Measurements from ENCODE around the gene COL4A2.

The COL4A2 gene

GRCh38 chr13:110387451-110388107, 80.5 kb downstream of the COL4A2 start:
- no peak for TF ChIP-seq CTCF (conservative IDR thresholded peaks at IDR 0.05; ENCODE audit: control insufficient read depth, insufficient read depth, low read depth, low read length)
- peak; percentile 74 for DNase-seq (ENCODE audit: low read depth)
- no peak overlapping the region for H3K4me3 ChIP-seq (ENCODE audit: control insufficient read depth, low read depth, low read length)

DNA sequence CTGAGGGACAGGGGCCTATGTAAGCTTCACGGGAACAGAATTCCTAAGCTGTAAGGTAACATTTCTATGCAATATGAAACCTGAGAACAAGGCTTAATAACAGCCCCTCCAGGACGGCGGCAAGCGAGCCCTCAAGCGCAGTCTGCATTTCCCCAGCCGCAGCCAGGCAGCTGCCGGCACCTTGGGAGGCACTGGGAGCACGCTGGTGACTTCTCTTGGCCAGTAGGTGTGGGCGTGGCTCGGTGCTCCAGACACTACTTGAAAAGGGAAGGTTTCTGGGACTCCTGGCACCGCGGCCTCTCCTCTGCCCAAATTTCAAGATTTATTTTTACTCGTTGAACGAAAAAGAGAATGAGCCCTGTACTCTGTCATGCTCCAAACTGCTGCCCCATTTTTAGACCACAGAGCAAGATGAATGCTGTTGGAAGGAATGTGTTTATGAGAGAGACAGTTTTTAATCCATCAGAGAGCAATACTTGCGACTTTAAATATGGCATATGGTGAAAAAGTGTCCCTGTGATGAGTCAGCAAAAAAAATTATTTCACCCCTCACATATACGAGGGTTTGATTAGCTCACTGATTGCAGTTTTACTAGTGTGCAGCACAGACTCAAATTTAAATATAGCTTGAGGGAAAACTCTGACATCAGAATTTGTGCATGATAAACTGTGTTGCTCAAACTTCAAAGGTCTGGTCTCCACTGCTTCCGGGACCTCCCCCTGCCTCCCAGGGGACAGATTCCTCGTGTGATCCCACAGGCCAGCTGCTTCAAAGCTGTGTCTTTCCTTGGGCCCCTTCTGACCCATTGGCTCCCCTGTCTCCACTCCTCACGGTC, 81.2 kb downstream of the COL4A2 start:
- no peak for TF ChIP-seq CTCF (conservative IDR thresholded peaks at IDR 0.05; ENCODE audit: control insufficient read depth, insufficient read depth, low read depth, low read length)
- H3K4me3 ChIP-seq (ENCODE audit: control insufficient read depth, low read depth, low read length): no peak overlapping the region
- DNase-seq (ENCODE audit: low read depth): peak; percentile 86

GRCh38 chr13:110390567-110390966, 83.5 kb downstream of the COL4A2 start:
- H3K4me3 ChIP-seq (ENCODE audit: control insufficient read depth, low read depth, low read length): no peak overlapping the region
- DNase-seq (ENCODE audit: low read depth): peak; percentile 98
- no peak for TF ChIP-seq CTCF (conservative IDR thresholded peaks at IDR 0.05; ENCODE audit: control insufficient read depth, insufficient read depth, low read depth, low read length)

GRCh38 chr13:110391273-110391672, 84.2 kb downstream of the COL4A2 start:
- H3K4me3 ChIP-seq (ENCODE audit: control insufficient read depth, low read depth, low read length): no peak overlapping the region
- peak; percentile 50 for DNase-seq (ENCODE audit: low read depth)
- TF ChIP-seq CTCF (conservative IDR thresholded peaks at IDR 0.05; ENCODE audit: control insufficient read depth, insufficient read depth, low read depth, low read length): no peak

- peak; percentile 67 for DNase-seq (ENCODE audit: low read depth)
- H3K4me3 ChIP-seq (ENCODE audit: control insufficient read depth, low read depth, low read length): no peak overlapping the region
- no peak for TF ChIP-seq CTCF (conservative IDR thresholded peaks at IDR 0.05; ENCODE audit: control insufficient read depth, insufficient read depth, low read depth, low read length)
Observed at GRCh38 chr13:110392510-110393240, 85.6 kb downstream of the COL4A2 start.

- no peak for TF ChIP-seq CTCF (conservative IDR thresholded peaks at IDR 0.05; ENCODE audit: control insufficient read depth, insufficient read depth, low read depth, low read length)
- peak; percentile 48 for DNase-seq (ENCODE audit: low read depth)
- H3K4me3 ChIP-seq (ENCODE audit: control insufficient read depth, low read depth, low read length): no peak overlapping the region
Observed at GRCh38 chr13:110393761-110394160, 86.7 kb downstream of the COL4A2 start.
